ENCODE data around the gene CCBE1.

- TF ChIP-seq CTCF (IDR thresholded peaks at IDR 0.05) = no peak
- no peak for TF ChIP-seq POLR2AphosphoS5 (IDR thresholded peaks at IDR 0.05)
- TF ChIP-seq EP300 (IDR thresholded peaks at IDR 0.05) = no peak
- TF ChIP-seq POLR2A (IDR thresholded peaks at IDR 0.05) = no peak
Observed at GRCh38 chr18:59431131-59431530, 266.1 kb downstream of the CCBE1 start.
